HEK293 (cell line): ENCODE results near the gene ECI1.

ENCODE experiments used
- CTCF ChIA-PET: fragments of 350-600 bp; formaldehyde crosslinking; extraction: SDS; loops from one replicate; lab custom pipeline; 2021; ENCODE audit warnings: antibody characterized with exemption; lab: Yijun Ruan, JAX
- POLR2A ChIA-PET: fragments of 300-600 bp; formaldehyde crosslinking; extraction: SDS; loops from one replicate; lab custom pipeline; 2020; ENCODE audit warnings: antibody characterized with exemption, inconsistent platforms; lab: Yijun Ruan, JAX
- H3K27ac ChIP-seq: fragments of 200-500 bp; sonication (Bioruptor generic); 2 replicates; pipeline ENCODE4 v1.5.1; 2014; ENCODE audit warnings: low read depth, low read length, control low read depth, inconsistent platforms; ENCODE audit errors: extremely low read depth
- H3K36me3 ChIP-seq, 2 experiments: fragments of 200-500 bp in 1 of 2; sonication (Bioruptor generic) in 1 of 2; 1 replicate in 1 of 2; 2 replicates in 1 of 2; pipeline ENCODE4 v1.5.1; 2014 to 2017; ENCODE audit warnings: inconsistent platforms in 2 of 2, low read length in 2 of 2; ENCODE audit not compliant: control insufficient read depth in 2 of 2, insufficient read depth in 1 of 2
- H3K4me1 ChIP-seq: fragments of 200-500 bp; sonication (Bioruptor generic); 2 replicates; pipeline ENCODE4 v1.5.1; 2014; ENCODE audit warnings: mild to moderate bottlenecking, low read length, inconsistent platforms; ENCODE audit not compliant: control insufficient read depth, insufficient read depth
- H3K4me3 ChIP-seq: 2 replicates; pipeline ENCODE4 v1.5.1; 2011; ENCODE audit warnings: low read depth, mild to moderate bottlenecking, control low read depth, low read length, moderate library complexity
- H3K9me3 ChIP-seq: fragments of 200-500 bp; sonication (Bioruptor generic); 2 replicates; pipeline ENCODE4 v1.5.1; 2014; ENCODE audit warnings: low read depth, low read length, inconsistent platforms; ENCODE audit not compliant: control insufficient read depth, insufficient read depth
- GLIS2 ChIP-seq: fragments of 450-650 bp; formaldehyde crosslinking; IDR thresholded peaks from 2 replicates; pipeline ENCODE4 v1.5.1; 2016; ENCODE audit warnings: missing biosample characterization, missing genetic modification characterization
- HIC1 ChIP-seq: fragments of 450-650 bp; formaldehyde crosslinking; IDR thresholded peaks from 2 replicates; pipeline ENCODE4 v1.5.1; 2016; ENCODE audit warnings: missing biosample characterization, missing genetic modification characterization
- KLF1 ChIP-seq: fragments of 450-650 bp; formaldehyde crosslinking; IDR thresholded peaks from 2 replicates; pipeline ENCODE4 v1.5.1; 2016; ENCODE audit warnings: missing biosample characterization, missing genetic modification characterization
- PATZ1 ChIP-seq: fragments of 450-650 bp; formaldehyde crosslinking; IDR thresholded peaks from 2 replicates; pipeline ENCODE4 v1.5.1; 2016; ENCODE audit warnings: missing biosample characterization, missing genetic modification characterization
- PRDM4 ChIP-seq: fragments of 450-650 bp; formaldehyde crosslinking; IDR thresholded peaks from 2 replicates; pipeline ENCODE4 v1.5.1; 2017; ENCODE audit warnings: missing biosample characterization, missing genetic modification characterization
- RBAK ChIP-seq: fragments of 450-650 bp; formaldehyde crosslinking; IDR thresholded peaks from 2 replicates; pipeline ENCODE4 v1.5.1; 2016; ENCODE audit warnings: missing biosample characterization, missing genetic modification characterization
- ZBTB44 ChIP-seq: fragments of 450-650 bp; IDR thresholded peaks from 2 replicates; pipeline ENCODE4 v1.5.1; 2018; ENCODE audit warnings: missing biosample characterization, mild to moderate bottlenecking, missing genetic modification characterization
- ZBTB8A ChIP-seq: fragments of 450-650 bp; formaldehyde crosslinking; IDR thresholded peaks from 2 replicates; pipeline ENCODE4 v1.5.1; 2016; ENCODE audit warnings: missing biosample characterization, missing genetic modification characterization
- ZFHX2 ChIP-seq: fragments of 450-650 bp; formaldehyde crosslinking; conservative IDR thresholded peaks from 2 replicates; pipeline ENCODE4 v1.5.1; 2016; ENCODE audit warnings: missing biosample characterization, missing genetic modification characterization
- ZNF391 ChIP-seq: fragments of 450-650 bp; formaldehyde crosslinking; IDR thresholded peaks from 2 replicates; pipeline ENCODE4 v1.5.1; 2016; ENCODE audit warnings: low read depth, missing biosample characterization, missing genetic modification characterization, borderline replicate concordance
- ZNF48 ChIP-seq: fragments of 450-650 bp; formaldehyde crosslinking; IDR thresholded peaks from 2 replicates; pipeline ENCODE4 v1.5.1; 2016; ENCODE audit warnings: missing biosample characterization, missing genetic modification characterization
- ZNF548 ChIP-seq: fragments of 450-650 bp; formaldehyde crosslinking; IDR thresholded peaks from 2 replicates; pipeline ENCODE4 v1.5.1; 2016; ENCODE audit warnings: missing biosample characterization, missing genetic modification characterization
- ZNF555 ChIP-seq: fragments of 450-650 bp; formaldehyde crosslinking; conservative IDR thresholded peaks from 2 replicates; pipeline ENCODE4 v1.5.1; 2017; ENCODE audit warnings: missing biosample characterization, mild to moderate bottlenecking, missing genetic modification characterization, inconsistent platforms
- ZNF670 ChIP-seq: fragments of 450-650 bp; formaldehyde crosslinking; IDR thresholded peaks from 2 replicates; pipeline ENCODE4 v1.5.1; 2016; ENCODE audit warnings: missing biosample characterization, missing genetic modification characterization, low read depth
- ZNF707 ChIP-seq: fragments of 450-650 bp; formaldehyde crosslinking; IDR thresholded peaks from 2 replicates; pipeline ENCODE4 v1.5.1; 2016; ENCODE audit warnings: missing biosample characterization, missing genetic modification characterization
- ZSCAN30 ChIP-seq: fragments of 450-650 bp; IDR thresholded peaks from 2 replicates; pipeline ENCODE4 v1.5.1; 2018; ENCODE audit warnings: missing biosample characterization, mild to moderate bottlenecking, missing genetic modification characterization, moderate library complexity
- ZSCAN5A ChIP-seq: fragments of 450-650 bp; formaldehyde crosslinking; IDR thresholded peaks from 2 replicates; pipeline ENCODE4 v1.5.1; 2016; ENCODE audit warnings: missing biosample characterization, missing genetic modification characterization
- TF ChIP-seq, protein P1 (sequence below): fragments of 450-650 bp; formaldehyde crosslinking; IDR thresholded peaks from 2 replicates; pipeline ENCODE4 v1.5.1; 2016; ENCODE audit warnings: missing biosample characterization, missing genetic modification characterization

Gene ECI1

GRCh38 chr16:2238838-2239675 is 12.3 kb downstream of the ECI1 start (continued):
- TF ChIP-seq ZBTB44 (tag by site-specific recombination) (no peak), PRDM4 (tag by site-specific recombination) (no peak), KLF1 (tag by site-specific recombination) (peak; percentile 53), ZNF391 (no peak), ZFHX2 (peak; percentile 49), ZNF555 (tag by site-specific recombination) (no peak), RBAK (tag by site-specific recombination) (no peak)
- TF ChIP-seq, all 188 proteins: peak for 7

DNA sequence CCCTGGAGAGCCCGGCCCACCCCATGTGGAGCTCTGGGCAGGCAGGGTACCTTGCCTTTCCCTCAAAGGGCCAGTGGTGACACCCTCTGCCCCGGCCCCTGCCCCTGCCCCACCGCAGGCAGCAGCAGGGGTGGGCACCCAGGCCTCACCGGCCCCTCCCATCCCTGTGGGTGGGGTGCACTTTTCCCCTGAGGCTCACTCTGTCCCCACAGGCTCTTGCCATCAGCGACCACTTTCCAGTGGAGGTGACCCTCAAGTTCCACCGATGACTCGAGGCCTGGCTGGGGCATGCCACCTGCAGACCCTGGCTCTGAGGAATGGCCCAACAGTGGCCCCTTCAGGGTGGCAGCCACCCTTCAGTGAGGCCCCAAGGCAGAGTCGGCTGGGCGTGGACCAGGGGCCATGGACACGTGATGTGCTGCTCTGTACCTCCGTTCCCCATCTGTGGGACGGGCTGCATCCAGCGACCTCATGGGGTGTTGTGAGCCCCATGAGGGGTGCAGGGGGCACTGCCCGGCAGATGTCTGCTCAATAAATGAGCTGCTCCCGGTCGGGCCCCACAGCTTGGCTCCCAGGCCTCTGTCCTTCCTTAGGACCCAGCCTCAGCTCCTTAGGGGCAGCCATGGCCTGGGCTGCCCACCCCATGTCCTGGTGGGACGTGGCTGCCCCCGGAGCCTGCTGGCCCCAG is 13.1 kb downstream of the ECI1 start:
- H3K4me3 ChIP-seq = no peak overlapping the region
- no peaks in the 10 kb centered on the region for H3K9me3 ChIP-seq
- TF ChIP-seq GLIS2 (tag by site-specific recombination) (0 out of 2 replicates have a peak, but pooled peaks have one; percentile 49), HIC1 (tag by site-specific recombination) (peak; percentile 67), ZSCAN5A (no peak), ZNF548 (no peak), ZNF48 (tag by site-specific recombination) (no peak), ZSCAN30 (tag by site-specific recombination) (no peak), KLF1 (tag by site-specific recombination) (peak; percentile 60), ZNF707 (tag by site-specific recombination) (no peak), ZBTB8A (tag by site-specific recombination) (peak; percentile 45; the same call in 1 of the 2 replicates), ZNF670 (tag by site-specific recombination) (no peak), PATZ1 (peak; percentile 13; the same call in 1 of the 2 replicates)
- TF ChIP-seq, protein P1, sequence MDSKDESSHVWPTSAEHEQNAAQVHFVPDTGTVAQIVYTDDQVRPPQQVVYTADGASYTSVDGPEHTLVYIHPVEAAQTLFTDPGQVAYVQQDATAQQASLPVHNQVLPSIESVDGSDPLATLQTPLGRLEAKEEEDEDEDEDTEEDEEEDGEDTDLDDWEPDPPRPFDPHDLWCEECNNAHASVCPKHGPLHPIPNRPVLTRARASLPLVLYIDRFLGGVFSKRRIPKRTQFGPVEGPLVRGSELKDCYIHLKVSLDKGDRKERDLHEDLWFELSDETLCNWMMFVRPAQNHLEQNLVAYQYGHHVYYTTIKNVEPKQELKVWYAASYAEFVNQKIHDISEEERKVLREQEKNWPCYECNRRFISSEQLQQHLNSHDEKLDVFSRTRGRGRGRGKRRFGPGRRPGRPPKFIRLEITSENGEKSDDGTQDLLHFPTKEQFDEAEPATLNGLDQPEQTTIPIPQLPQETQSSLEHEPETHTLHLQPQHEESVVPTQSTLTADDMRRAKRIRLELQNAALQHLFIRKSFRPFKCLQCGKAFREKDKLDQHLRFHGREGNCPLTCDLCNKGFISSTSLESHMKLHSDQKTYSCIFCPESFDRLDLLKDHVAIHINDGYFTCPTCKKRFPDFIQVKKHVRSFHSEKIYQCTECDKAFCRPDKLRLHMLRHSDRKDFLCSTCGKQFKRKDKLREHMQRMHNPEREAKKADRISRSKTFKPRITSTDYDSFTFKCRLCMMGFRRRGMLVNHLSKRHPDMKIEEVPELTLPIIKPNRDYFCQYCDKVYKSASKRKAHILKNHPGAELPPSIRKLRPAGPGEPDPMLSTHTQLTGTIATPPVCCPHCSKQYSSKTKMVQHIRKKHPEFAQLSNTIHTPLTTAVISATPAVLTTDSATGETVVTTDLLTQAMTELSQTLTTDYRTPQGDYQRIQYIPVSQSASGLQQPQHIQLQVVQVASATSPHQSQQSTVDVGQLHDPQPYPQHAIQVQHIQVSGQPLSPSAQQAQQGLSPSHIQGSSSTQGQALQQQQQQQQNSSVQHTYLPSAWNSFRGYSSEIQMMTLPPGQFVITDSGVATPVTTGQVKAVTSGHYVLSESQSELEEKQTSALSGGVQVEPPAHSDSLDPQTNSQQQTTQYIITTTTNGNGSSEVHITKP (tag by site-specific recombination) = 0 out of 2 replicates have a peak, but pooled peaks have one; percentile 23
- TF ChIP-seq, all 188 proteins: peak for 6
- Histone ChIP-seq H3K27ac (no peak overlapping the region), H3K4me1 (peaks cover 4% of the 10 kb centered on the region; the same call in 1 of the 2 replicates), H3K36me3 (peaks cover 3 to 50% of the 10 kb centered on the region in 2 experiments; a peak in 2 of 3 replicates)
- POLR2A ChIA-PET = interaction anchor here (0.6 to 5.3 kb wide), 9 partner anchors 9 to 83 kb away, joined by 3 to 48 read pairs (median 7); partner anchors contain the start of genes ECI1, MLST8, PGP and TRAF7
- CTCF ChIA-PET = interaction anchor here (0.5 to 0.8 kb wide), 2 partner anchors 263 to 688 kb away, joined by 3 read pairs; no protein-coding TSS in a partner anchor
